Measurements from ENCODE around the gene HIPK2.

DNA sequence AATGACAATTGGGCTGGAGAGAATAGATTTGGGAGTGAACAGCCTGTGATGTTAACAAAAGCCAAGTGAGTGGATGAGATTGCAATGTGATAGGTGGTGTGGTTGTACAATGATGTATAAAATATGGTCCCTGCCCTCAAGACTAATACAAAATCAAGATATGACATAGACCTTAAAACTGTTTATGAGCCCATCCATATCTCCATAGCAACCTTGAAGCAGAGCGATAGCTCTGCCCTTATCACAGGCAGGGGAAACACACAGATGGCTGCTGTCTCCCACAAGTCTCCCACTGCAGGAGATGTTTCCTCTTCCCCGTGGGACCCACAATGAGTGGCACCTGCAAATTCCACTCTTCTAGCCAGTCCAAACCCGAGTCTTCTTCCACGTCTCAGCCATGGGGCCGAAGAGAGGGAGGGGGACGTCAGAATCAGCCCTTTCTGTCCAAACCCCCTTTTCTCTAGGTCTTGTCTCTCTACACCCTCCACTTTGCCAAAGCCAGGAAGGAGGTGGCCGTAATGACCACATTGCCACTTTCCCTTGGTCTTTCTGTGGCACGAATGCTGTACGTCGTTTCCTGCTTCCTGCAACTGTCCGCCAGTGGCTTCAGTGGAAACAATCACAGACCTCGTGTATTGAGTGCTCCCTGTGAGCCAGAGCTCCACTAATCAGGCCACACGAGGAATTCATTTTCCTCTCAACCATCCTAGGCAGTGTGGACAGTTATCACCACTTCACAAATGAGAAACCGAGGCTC lies 43.7 kb upstream of the HIPK2 start:
- TF ChIP-seq, protein P1, sequence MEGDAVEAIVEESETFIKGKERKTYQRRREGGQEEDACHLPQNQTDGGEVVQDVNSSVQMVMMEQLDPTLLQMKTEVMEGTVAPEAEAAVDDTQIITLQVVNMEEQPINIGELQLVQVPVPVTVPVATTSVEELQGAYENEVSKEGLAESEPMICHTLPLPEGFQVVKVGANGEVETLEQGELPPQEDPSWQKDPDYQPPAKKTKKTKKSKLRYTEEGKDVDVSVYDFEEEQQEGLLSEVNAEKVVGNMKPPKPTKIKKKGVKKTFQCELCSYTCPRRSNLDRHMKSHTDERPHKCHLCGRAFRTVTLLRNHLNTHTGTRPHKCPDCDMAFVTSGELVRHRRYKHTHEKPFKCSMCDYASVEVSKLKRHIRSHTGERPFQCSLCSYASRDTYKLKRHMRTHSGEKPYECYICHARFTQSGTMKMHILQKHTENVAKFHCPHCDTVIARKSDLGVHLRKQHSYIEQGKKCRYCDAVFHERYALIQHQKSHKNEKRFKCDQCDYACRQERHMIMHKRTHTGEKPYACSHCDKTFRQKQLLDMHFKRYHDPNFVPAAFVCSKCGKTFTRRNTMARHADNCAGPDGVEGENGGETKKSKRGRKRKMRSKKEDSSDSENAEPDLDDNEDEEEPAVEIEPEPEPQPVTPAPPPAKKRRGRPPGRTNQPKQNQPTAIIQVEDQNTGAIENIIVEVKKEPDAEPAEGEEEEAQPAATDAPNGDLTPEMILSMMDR (IDR thresholded peaks at IDR 0.05), result no peak
- TF ChIP-seq POLR2A (IDR thresholded peaks at IDR 0.05), result no peak
- TF ChIP-seq EP300 (IDR thresholded peaks at IDR 0.05), result no peak

Measured in stomach (tissue), 4 donors.